Astrocyte (in vitro differentiated cells and primary cell): ENCODE measurements around the gene AFF3. TPM values are rescaled to one million over a fixed set of nuclear protein-coding genes. Genes with fewer than 3 reads are reported as not detected.

ENCODE experiments used
- DNase-seq: peaks from one replicate; pipeline ENCODE4 v3.0.0-alpha.2; 2010; ENCODE audit warnings: low read depth
- FAIRE-seq: peaks from 2 replicates; lab custom pipeline; 2011; peaks lifted over from hg19 to GRCh38; lab: Jason Lieb, UNC
- H2AFZ ChIP-seq: 2 replicates; pipeline ENCODE4 v1.6.0; 2012; ENCODE audit warnings: low read depth, low read length, inconsistent platforms
- H3K27ac ChIP-seq: 2 replicates; pipeline ENCODE4 v1.5.1; 2011; ENCODE audit warnings: low read depth, low read length, inconsistent platforms
- H3K27me3 ChIP-seq: 2 replicates; pipeline ENCODE4 v1.6.0; 2011; ENCODE audit warnings: low read length, inconsistent platforms; ENCODE audit not compliant: insufficient read depth
- H3K36me3 ChIP-seq: 2 replicates; pipeline ENCODE4 v1.5.1; 2011; ENCODE audit warnings: low read length, inconsistent platforms; ENCODE audit not compliant: insufficient read depth
- H3K4me1 ChIP-seq: 2 replicates; pipeline ENCODE4 v1.5.1; 2011; ENCODE audit warnings: low read length, inconsistent platforms; ENCODE audit not compliant: insufficient read depth
- H3K4me2 ChIP-seq: 2 replicates; pipeline ENCODE4 v1.6.0; 2012; ENCODE audit warnings: low read length, inconsistent platforms
- H3K4me3 ChIP-seq: 2 replicates; pipeline ENCODE4 v1.5.1; 2011; ENCODE audit warnings: low read depth, mild to moderate bottlenecking, low read length, inconsistent platforms; ENCODE audit not compliant: insufficient read depth
- H3K79me2 ChIP-seq: 2 replicates; pipeline ENCODE4 v1.6.0; 2012; ENCODE audit warnings: mild to moderate bottlenecking, low read length, inconsistent platforms; ENCODE audit not compliant: insufficient read depth
- H3K9ac ChIP-seq: 2 replicates; pipeline ENCODE4 v1.6.0; 2012; ENCODE audit warnings: mild to moderate bottlenecking, low read length, inconsistent platforms
- H3K9me3 ChIP-seq: 2 replicates; pipeline ENCODE4 v1.5.1; 2012; ENCODE audit warnings: low read depth, mild to moderate bottlenecking, low read length, inconsistent platforms; ENCODE audit not compliant: insufficient read depth
- H4K20me1 ChIP-seq: 2 replicates; pipeline ENCODE4 v1.6.0; 2012; ENCODE audit warnings: low read length, inconsistent platforms; ENCODE audit not compliant: insufficient read depth
- H3K27ac Mint-ChIP-seq: one replicate; pipeline ENCODE4 v1.8.0; 2021; ENCODE audit warnings: mild to moderate bottlenecking, mixed read lengths; ENCODE audit not compliant: unreplicated experiment
- H3K27me3 Mint-ChIP-seq: one replicate; pipeline ENCODE4 v1.8.0; 2021; ENCODE audit warnings: low read depth, mixed read lengths; ENCODE audit not compliant: unreplicated experiment
- H3K36me3 Mint-ChIP-seq: one replicate; pipeline ENCODE4 v1.8.0; 2021; ENCODE audit warnings: low read depth, mixed read lengths; ENCODE audit not compliant: unreplicated experiment
- H3K4me1 Mint-ChIP-seq: one replicate; pipeline ENCODE4 v1.8.0; 2021; ENCODE audit warnings: low read depth, mixed read lengths; ENCODE audit not compliant: unreplicated experiment
- H3K4me3 Mint-ChIP-seq: one replicate; pipeline ENCODE4 v1.8.0; 2021; ENCODE audit warnings: mild to moderate bottlenecking, moderate library complexity, mixed read lengths; ENCODE audit not compliant: unreplicated experiment
- H3K9me3 Mint-ChIP-seq: one replicate; pipeline ENCODE4 v1.8.0; 2021; ENCODE audit warnings: mild to moderate bottlenecking, mixed read lengths; ENCODE audit not compliant: unreplicated experiment
- CTCF ChIP-seq: IDR thresholded peaks from 2 replicates; pipeline ENCODE4 v1.5.1; 2011; ENCODE audit warnings: low read depth, mild to moderate bottlenecking, inconsistent platforms, low read length, moderate library complexity; ENCODE audit not compliant: insufficient read depth
- EZH2 ChIP-seq: IDR thresholded peaks from 2 replicates; pipeline ENCODE4 v1.6.1; 2012; ENCODE audit warnings: mild to moderate bottlenecking, low read length, inconsistent platforms; ENCODE audit not compliant: insufficient read depth
- total RNA-seq: library from RNA; stranded (reverse); gene quantifications from 2 replicates; pipeline ENCODE4 v1.2.1, GENCODE V29; 2021

The AFF3 gene
- total RNA-seq, 1 donor from 2014 or later, result 14.7 TPM

- H3K4me1 Mint-ChIP-seq, result peaks cover 3% of the 10 kb centered on the region
- H3K4me3 ChIP-seq, result no peak overlapping the region
- no peaks in the 10 kb centered on the region for H3K36me3 Mint-ChIP-seq
- H3K4me1 ChIP-seq, result no peaks in the 10 kb centered on the region
- FAIRE-seq (no peak), DNase-seq (no peak)
- H3K9ac ChIP-seq, result no peak overlapping the region
- peaks cover 1% of the 10 kb centered on the region for H3K27me3 Mint-ChIP-seq
- H3K9me3 Mint-ChIP-seq, result no peaks in the 10 kb centered on the region
- H3K36me3 ChIP-seq, result no peaks in the 10 kb centered on the region
- no peak overlapping the region for H3K27ac ChIP-seq
- TF ChIP-seq EZH2 (no peak), CTCF (no peak)
- H3K27ac Mint-ChIP-seq, result no peak overlapping the region
- H3K79me2 ChIP-seq, result no peaks in the 10 kb centered on the region
- no peak overlapping the region for H3K4me3 Mint-ChIP-seq
- H3K4me2 ChIP-seq, result no peak overlapping the region
- no peaks in the 10 kb centered on the region for H3K27me3 ChIP-seq
- no peaks in the 10 kb centered on the region for H4K20me1 ChIP-seq
- H2AFZ ChIP-seq, result no peak overlapping the region
- H3K9me3 ChIP-seq, result no peaks in the 10 kb centered on the region
Measured at GRCh38 chr2:100136310-100136709, 6.1 kb downstream of the AFF3 start.

- H3K9me3 Mint-ChIP-seq, result no peaks in the 10 kb centered on the region
- H3K27me3 ChIP-seq, result no peaks in the 10 kb centered on the region
- no peaks in the 10 kb centered on the region for H3K9me3 ChIP-seq
- H3K27me3 Mint-ChIP-seq, result peaks cover 1% of the 10 kb centered on the region
- no peaks in the 10 kb centered on the region for H3K36me3 ChIP-seq
- no peak overlapping the region for H3K9ac ChIP-seq
- H3K4me3 ChIP-seq, result no peak overlapping the region
- H3K4me3 Mint-ChIP-seq, result no peak overlapping the region
- TF ChIP-seq EZH2 (no peak), CTCF (no peak)
- peaks cover 3% of the 10 kb centered on the region for H3K4me1 Mint-ChIP-seq
- H3K4me1 ChIP-seq, result no peaks in the 10 kb centered on the region
- no peaks in the 10 kb centered on the region for H3K36me3 Mint-ChIP-seq
- no peak overlapping the region for H3K27ac ChIP-seq
- DNase-seq, result no peak
- H3K79me2 ChIP-seq, result no peaks in the 10 kb centered on the region
- no peak overlapping the region for H3K4me2 ChIP-seq
- no peaks in the 10 kb centered on the region for H4K20me1 ChIP-seq
- H2AFZ ChIP-seq, result no peak overlapping the region
- no peak for FAIRE-seq
- H3K27ac Mint-ChIP-seq, result no peak overlapping the region
Measured at GRCh38 chr2:100135415-100135814, 7.0 kb downstream of the AFF3 start.

GRCh38 chr2:100130595-100131391 is 11.6 kb downstream of the AFF3 start:
- Histone ChIP-seq H3K4me3 (no peak overlapping the region), H3K9me3 (no peaks in the 10 kb centered on the region), H3K36me3 (no peaks in the 10 kb centered on the region), H3K79me2 (no peaks in the 10 kb centered on the region), H3K27ac (no peak overlapping the region), H4K20me1 (no peaks in the 10 kb centered on the region), H3K27me3 (no peaks in the 10 kb centered on the region), H3K4me2 (no peak overlapping the region), H3K9ac (no peak overlapping the region), H3K4me1 (no peaks in the 10 kb centered on the region), H2AFZ (no peak overlapping the region)
- no peaks in the 10 kb centered on the region for H3K4me1 Mint-ChIP-seq
- H3K27ac Mint-ChIP-seq, result no peak overlapping the region
- DNase-seq (no peak), FAIRE-seq (no peak)
- no peak overlapping the region for H3K4me3 Mint-ChIP-seq
- H3K36me3 Mint-ChIP-seq, result no peaks in the 10 kb centered on the region
- TF ChIP-seq CTCF (no peak), EZH2 (no peak)
- no peaks in the 10 kb centered on the region for H3K27me3 Mint-ChIP-seq
- H3K9me3 Mint-ChIP-seq, result no peaks in the 10 kb centered on the region
